HG02885 (cell line): ENCODE data around the gene GATAD1.
"Not testable (repeated sequence)": the region's sequence is repeated elsewhere in the genome, so short reads cannot be mapped to it uniquely, and the experiment has no call there.

Experiments used
- ATAC-seq: cut with Tn5 transposase; IDR thresholded peaks from one replicate; pipeline ENCODE4 v1.9.1; 2021; ENCODE audit warnings: mild to moderate bottlenecking; ENCODE audit not compliant: unreplicated experiment, poor library complexity

The GATAD1 gene

GRCh38 chr7:92478711-92479110 lies 31.4 kb downstream of the GATAD1 start:
- no peak for ATAC-seq

- ATAC-seq, result not testable (repeated sequence)
These were observed 31.9 kb downstream of the GATAD1 start for GRCh38 chr7:92479146-92479545.

GRCh38 chr7:92483624-92484023 lies 36.3 kb downstream of the GATAD1 start:
- ATAC-seq, result not testable (repeated sequence)

GRCh38 chr7:92484226-92484625 lies 36.9 kb downstream of the GATAD1 start:
- ATAC-seq, result not testable (repeated sequence)

- no peak for ATAC-seq
These were observed 38.1 kb downstream of the GATAD1 start for GRCh38 chr7:92485267-92485892.

- ATAC-seq, result no peak
These were observed 38.7 kb downstream of the GATAD1 start for GRCh38 chr7:92485974-92486373.

- no peak for ATAC-seq
These were observed 40.5 kb downstream of the GATAD1 start for GRCh38 chr7:92487804-92488203.

- no peak for ATAC-seq
These were observed 42.4 kb downstream of the GATAD1 start for GRCh38 chr7:92489634-92490033.

GRCh38 chr7:92496876-92497275 lies 49.6 kb downstream of the GATAD1 start:
- no peak for ATAC-seq

- no peak for ATAC-seq
These were observed 51.3 kb downstream of the GATAD1 start for GRCh38 chr7:92498557-92498956.

GRCh38 chr7:92503767-92504166 lies 56.5 kb downstream of the GATAD1 start:
- ATAC-seq, result no peak

- ATAC-seq, result no peak
These were observed 57.3 kb downstream of the GATAD1 start for GRCh38 chr7:92504563-92504962.

- no peak for ATAC-seq
These were observed 59.1 kb downstream of the GATAD1 start for GRCh38 chr7:92506363-92506762.

- no peak for ATAC-seq
These were observed 61.7 kb downstream of the GATAD1 start for GRCh38 chr7:92508946-92509345.
